SK-N-SH (cell line): ENCODE data around the gene DLEC1. TPM values are rescaled to one million over a fixed set of nuclear protein-coding genes. Genes with fewer than 3 reads are reported as not detected.
A peak's percentile ranks its signal among the peaks of the same experiment; 100 is the strongest.

Experiments
- CTCF ChIA-PET: fragments of 300-600, 350-600 bp; formaldehyde crosslinking; extraction: SDS; loops from one replicate; lab custom pipeline; 2021; lab: Yijun Ruan, JAX
- POLR2A ChIA-PET: fragments of 350-600 bp; sonication (Branson Sonifier 250); formaldehyde crosslinking; extraction: SDS; loops from one replicate; lab custom pipeline; 2020; ENCODE audit warnings: antibody characterized with exemption, inconsistent platforms; lab: Yijun Ruan, JAX
- DNase-seq: peaks from one replicate; pipeline ENCODE4 v3.0.0; 2012
- H2AFZ ChIP-seq: fragments of 200-600 bp; sonication (generic); 2 replicates; pipeline ENCODE4 v1.8.1; 2016; ENCODE audit warnings: antibody characterized with exemption, mild to moderate bottlenecking, low read depth
- H3F3A ChIP-seq: fragments of 200-600 bp; sonication (generic); replicated peaks from 2 replicates; pipeline ENCODE3; 2016; ENCODE audit warnings: antibody characterized with exemption, mild to moderate bottlenecking; ENCODE audit not compliant: insufficient read depth
- H3K27ac ChIP-seq, 2 experiments: fragments of 200-500 bp in 1 of 2; fragments of 200-600 bp in 1 of 2; sonication (Bioruptor generic) in 1 of 2; sonication (generic), shearing (Covaris generic) in 1 of 2; 2 replicates each; pipeline versions ENCODE4 v1.5.1 to v1.6.1; 2014 to 2016; ENCODE audit warnings: low read depth in 2 of 2, inconsistent platforms in 1 of 2, low read length in 1 of 2, mild to moderate bottlenecking in 1 of 2, mixed read lengths in 1 of 2
- H3K27me3 ChIP-seq: fragments of 200-600 bp; sonication (generic), shearing (Covaris generic); 2 replicates; pipeline ENCODE4 v1.6.1; 2016; ENCODE audit warnings: mixed run types; ENCODE audit not compliant: insufficient read depth
- H3K36me3 ChIP-seq, 2 experiments: fragments of 200-500 bp in 1 of 2; fragments of 200-600 bp in 1 of 2; sonication (Bioruptor generic) in 1 of 2; sonication (generic) in 1 of 2; replicated peaks in 1 of 2; 2 replicates each; pipeline versions ENCODE3 to v1.5.1; 2014 to 2016; ENCODE audit warnings: low read length in 1 of 2, mild to moderate bottlenecking in 1 of 2; ENCODE audit not compliant: insufficient read depth in 2 of 2, control insufficient read depth in 1 of 2
- H3K4me1 ChIP-seq, 2 experiments: fragments of 200-500 bp in 1 of 2; fragments of 200-600 bp in 1 of 2; sonication (Bioruptor generic) in 1 of 2; sonication (generic), shearing (Covaris generic) in 1 of 2; 2 replicates each; pipeline versions ENCODE4 v1.5.1 to v1.6.1; 2014 to 2016; ENCODE audit warnings: low read depth in 1 of 2, low read length in 1 of 2, mixed run types in 1 of 2; ENCODE audit not compliant: insufficient read depth in 2 of 2, control insufficient read depth in 1 of 2
- H3K4me2 ChIP-seq: fragments of 200-600 bp; sonication (generic), shearing (Covaris generic); 2 replicates; pipeline ENCODE4 v1.6.1; 2017; ENCODE audit warnings: mixed run types
- H3K4me3 ChIP-seq, 2 experiments: fragments of 200-500 bp in 1 of 2; fragments of 200-600 bp in 1 of 2; sonication (Bioruptor generic) in 1 of 2; sonication (generic), shearing (Covaris generic) in 1 of 2; 2 replicates each; pipeline versions ENCODE4 v1.5.1 to v1.8.1; 2014 to 2016; ENCODE audit warnings: low read depth in 2 of 2, inconsistent platforms in 1 of 2, low read length in 1 of 2, mild to moderate bottlenecking in 1 of 2, mixed read lengths in 1 of 2, moderate library complexity in 1 of 2
- H3K79me2 ChIP-seq: fragments of 200-600 bp; sonication (generic); 2 replicates; pipeline ENCODE4 v1.8.1; 2017; ENCODE audit warnings: mild to moderate bottlenecking; ENCODE audit not compliant: insufficient read depth
- H3K9ac ChIP-seq: fragments of 200-600 bp; sonication (generic); 2 replicates; pipeline ENCODE4 v1.6.1; 2017; ENCODE audit warnings: mixed run types
- H3K9me2 ChIP-seq: fragments of 200-600 bp; sonication (generic); 2 replicates; pipeline ENCODE4 v1.6.1; 2017; ENCODE audit warnings: mixed run types
- H3K9me3 ChIP-seq: fragments of 200-600 bp; sonication (generic); 2 replicates; pipeline ENCODE4 v1.6.1; 2017; ENCODE audit warnings: mixed run types, mild to moderate bottlenecking, moderate library complexity
- H4K20me1 ChIP-seq: fragments of 200-600 bp; sonication (generic); 2 replicates; pipeline ENCODE4 v1.6.1; 2017; ENCODE audit warnings: mild to moderate bottlenecking, mixed run types; ENCODE audit not compliant: insufficient read depth
- CHD2 ChIP-seq: fragments of 150-350 bp; IDR thresholded peaks from 2 replicates; pipeline ENCODE4 v1.6.1; 2018; ENCODE audit warnings: low read length; ENCODE audit not compliant: partially characterized antibody
- EP300 ChIP-seq, 2 experiments: IDR thresholded peaks; 2 replicates each; pipeline versions ENCODE4 v1.4.0 to v1.6.1; 2012; ENCODE audit warnings: borderline replicate concordance in 1 of 2, low read depth in 1 of 2, low read length in 1 of 2
- EZH2phosphoT487 ChIP-seq: fragments of 200-600 bp; sonication (generic); IDR thresholded peaks from 2 replicates; pipeline ENCODE4 v1.6.1; 2017; ENCODE audit warnings: low read depth, mixed run types, mild to moderate bottlenecking, antibody characterized with exemption, moderate library complexity, borderline replicate concordance
- FOSL2 ChIP-seq: IDR thresholded peaks from 2 replicates; pipeline ENCODE4 v1.4.0; 2012; ENCODE audit warnings: low read depth, mild to moderate bottlenecking, moderate library complexity, borderline replicate concordance
- FOXJ3 ChIP-seq: sonication (generic); formaldehyde crosslinking; IDR thresholded peaks from 2 replicates; pipeline ENCODE4 v1.5.1; 2020; ENCODE audit warnings: mild to moderate bottlenecking, missing genetic modification reagents
- GABPA ChIP-seq: IDR thresholded peaks from 2 replicates; pipeline ENCODE4 v1.4.0; 2012; ENCODE audit warnings: low read depth, mild to moderate bottlenecking
- IRF3 ChIP-seq: fragments of 150-350 bp; IDR thresholded peaks from 2 replicates; pipeline ENCODE4 v1.6.1; 2016; ENCODE audit warnings: mild to moderate bottlenecking, low read depth, low read length
- MAX ChIP-seq: IDR thresholded peaks from 2 replicates; pipeline ENCODE4 v1.4.0; 2012; ENCODE audit warnings: low read depth
- MEF2A ChIP-seq: IDR thresholded peaks from 2 replicates; pipeline ENCODE4 v1.4.0; 2012; ENCODE audit warnings: low read depth, borderline replicate concordance
- MXI1 ChIP-seq: IDR thresholded peaks from 2 replicates; pipeline ENCODE4 v1.6.1; 2012; ENCODE audit warnings: mild to moderate bottlenecking, low read depth, low read length, improper control_type of control experiment
- NRF1 ChIP-seq: IDR thresholded peaks from 2 replicates; pipeline ENCODE4 v1.6.1; 2012; ENCODE audit warnings: low read depth, mild to moderate bottlenecking, low read length
- PBX3 ChIP-seq: IDR thresholded peaks from 2 replicates; pipeline ENCODE4; 2012
- POLR2AphosphoS5 ChIP-seq: IDR thresholded peaks from 2 replicates; pipeline ENCODE4 v1.6.1; 2012; ENCODE audit warnings: low read depth, low read length
- RAD21 ChIP-seq: IDR thresholded peaks from 2 replicates; pipeline ENCODE4 v1.6.1; 2012; ENCODE audit warnings: mild to moderate bottlenecking, low read length
- RFX5 ChIP-seq: IDR thresholded peaks from 2 replicates; pipeline ENCODE4 v1.6.1; 2012; ENCODE audit warnings: mild to moderate bottlenecking, improper control_type of control experiment, low read length
- RXRA ChIP-seq: IDR thresholded peaks from 2 replicates; pipeline ENCODE4 v1.4.0; 2012; ENCODE audit warnings: low read depth, mild to moderate bottlenecking, borderline replicate concordance
- SIN3A ChIP-seq: IDR thresholded peaks from 2 replicates; pipeline ENCODE4 v1.6.1; 2012; ENCODE audit warnings: low read depth, mild to moderate bottlenecking, low read length, moderate library complexity, borderline replicate concordance
- TAF1 ChIP-seq: IDR thresholded peaks from 2 replicates; pipeline ENCODE4 v1.6.1; 2012; ENCODE audit warnings: low read depth, mild to moderate bottlenecking, low read length, moderate library complexity, borderline replicate concordance
- USF1 ChIP-seq: IDR thresholded peaks from 2 replicates; pipeline ENCODE4 v1.4.0; 2012; ENCODE audit warnings: low read depth, borderline replicate concordance
- USF2 ChIP-seq: fragments of 150-350 bp; IDR thresholded peaks from 2 replicates; pipeline ENCODE4 v1.6.1; 2017; ENCODE audit warnings: antibody characterized with exemption, low read length, low read depth, borderline replicate concordance
- YY1 ChIP-seq: IDR thresholded peaks from 2 replicates; pipeline ENCODE4 v1.4.0; 2012; ENCODE audit warnings: low read depth, mild to moderate bottlenecking
- ZBTB33 ChIP-seq: IDR thresholded peaks from 2 replicates; pipeline ENCODE4 v1.4.0; 2012; ENCODE audit warnings: low read depth, borderline replicate concordance
- WGBS: methylation state at CpG from one replicate; pipeline ENCODE4 v1.1.6; 2017; ENCODE audit warnings: low lambda C conversion rate; 5-methylcytosine and 5-hydroxymethylcytosine counted together
- polyA plus RNA-seq, 3 experiments: library from polyadenylated mRNA; depleted of rRNA; stranded (reverse); fragments of >200 nt; gene quantifications; 2 replicates each; pipeline ENCODE4 v1.2.3, GENCODE V29; 2012

Gene DLEC1
- polyA plus RNA-seq, 1 of the 3 experiments (the other 2 are of a cell fraction), result 0.02 TPM

- peak within 1 kb of the TSS; percentile 97 to 98 for H3K27ac ChIP-seq
- POLR2A ChIA-PET, result interaction anchor here (0.6 to 3.2 kb wide), 7 partner anchors 14 to 232 kb away, joined by 3 to 25 read pairs (median 3); partner anchors contain the start of genes ACAA1, MYD88 and XYLB
Measured at GRCh38 chr3:38164952-38165721, 126.1 kb downstream of the DLEC1 start, which contains the start of gene OXSR1. TSS of gene OXSR1 (plus strand) at chr3:38165537. CDS start at chr3:38165877, 340 bp downstream.

More at GRCh38 chr3:38164952-38165721, 126.1 kb downstream of the DLEC1 start, which contains the start of gene OXSR1:
- peaks cover 0 to 13% of the 10 kb centered on the region in 2 experiments; a peak in 2 of 4 replicates for H3K4me1 ChIP-seq
- H3K4me3 ChIP-seq, result peak within 1 kb of the TSS; percentile 63 to 89
- peak within 1 kb of the TSS; percentile 81 for H3K9ac ChIP-seq
- H3F3A ChIP-seq, result peaks cover 41% of the 10 kb centered on the region
- H4K20me1 ChIP-seq, result peaks cover 7% of the 10 kb centered on the region; the same call in 1 of the 2 replicates
- H3K36me3 ChIP-seq, result no peaks in the 10 kb centered on the region
- H3K79me2 ChIP-seq, result peaks cover 48% of the 10 kb centered on the region
- H3K9me3 ChIP-seq, result no peaks in the 10 kb centered on the region
- H3K27me3 ChIP-seq, result no peaks in the 10 kb centered on the region
- DNase-seq, result peak; percentile 96
- WGBS, result under 1% methylated on average over 52 of the region's 57 CpGs
- H3K4me2 ChIP-seq, result peak within 1 kb of the TSS; percentile 86
- CTCF ChIA-PET, result interaction anchor here (0.6 to 2.0 kb wide), 9 partner anchors 28 to 288 kb away, joined by 3 to 9 read pairs (median 4); partner anchors contain the start of genes ACAA1 and XYLB
- no peaks in the 10 kb centered on the region for H3K9me2 ChIP-seq
- peak within 1 kb of the TSS; percentile 84 for H2AFZ ChIP-seq
- TF ChIP-seq PBX3, result peak; percentile 99
- TF ChIP-seq ZBTB33, result no peak
- TF ChIP-seq MEF2A, result no peak
- peak; percentile 50 for TF ChIP-seq TAF1
- peak; percentile 18; the same call in 1 of the 2 replicates for TF ChIP-seq USF1
- TF ChIP-seq IRF3, result peak; percentile 71
- TF ChIP-seq GABPA, result peak; percentile 80
- TF ChIP-seq FOSL2, result no peak
- TF ChIP-seq EZH2phosphoT487, result no peak
- TF ChIP-seq NRF1, result no peak
- peak; percentile 72 for TF ChIP-seq POLR2AphosphoS5
- TF ChIP-seq RFX5, result peak; percentile 41
- no peak for TF ChIP-seq RXRA
- no peak for TF ChIP-seq USF2
- TF ChIP-seq YY1, result peak; percentile 99
- 0 out of 2 replicates have a peak, but pooled peaks have one; percentile 45 for TF ChIP-seq SIN3A
- peak; percentile 85 for TF ChIP-seq MAX
- TF ChIP-seq MXI1, result peak; percentile 63; the same call in 1 of the 2 replicates
- TF ChIP-seq FOXJ3, result no peak
- peak; percentile 33 for TF ChIP-seq CHD2
- 0 out of 4 replicates have a peak, but pooled peaks of 1 of the 2 experiments have one; percentile 20 for TF ChIP-seq EP300 (IDR thresholded peaks at IDR 0.05; ENCODE audit: borderline replicate concordance in 1 of 2, low read depth in 1 of 2, low read length in 1 of 2)
- TF ChIP-seq RAD21, result no peak
